GM21381 (cell line): ENCODE results near the gene PHEX.

Source experiments
- ATAC-seq: cut with Tn5 transposase; IDR thresholded peaks from one replicate; pipeline ENCODE4 v1.9.1; 2021; ENCODE audit warnings: mild to moderate bottlenecking, moderate library complexity; ENCODE audit not compliant: unreplicated experiment

Gene PHEX

DNA sequence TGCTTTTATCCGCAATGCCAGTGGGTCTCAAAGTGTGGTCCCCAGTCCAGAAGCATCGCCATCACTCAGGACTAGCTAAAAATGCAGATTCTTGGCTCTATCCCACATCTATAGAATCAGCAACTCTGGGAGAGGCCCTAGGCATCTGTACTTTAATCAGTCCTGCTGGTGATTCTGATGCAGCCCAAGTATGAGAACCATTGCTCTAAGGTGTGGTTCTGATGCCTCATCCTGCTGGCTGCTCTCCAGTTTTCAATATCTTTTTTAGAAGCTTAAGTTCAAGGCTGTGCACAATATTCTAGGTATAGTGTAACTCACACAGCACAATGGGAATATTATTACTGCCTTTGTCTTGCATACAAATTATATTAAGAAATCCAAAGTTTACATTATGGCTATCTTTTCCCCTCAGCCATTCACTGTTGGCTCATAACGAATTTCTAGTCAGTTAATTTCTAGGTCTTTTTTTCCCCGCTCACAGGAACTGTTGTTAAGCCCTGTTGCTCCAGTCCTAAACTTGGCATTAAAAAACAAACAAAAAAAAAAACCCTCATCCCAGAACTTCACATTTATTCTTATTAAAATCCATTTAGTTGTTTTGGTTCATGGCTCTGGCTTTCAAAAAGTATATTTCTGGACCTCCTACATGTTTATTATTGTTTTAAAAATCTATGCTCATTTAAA, 109.1 kb downstream of the PHEX start:
- ATAC-seq: no peak

DNA sequence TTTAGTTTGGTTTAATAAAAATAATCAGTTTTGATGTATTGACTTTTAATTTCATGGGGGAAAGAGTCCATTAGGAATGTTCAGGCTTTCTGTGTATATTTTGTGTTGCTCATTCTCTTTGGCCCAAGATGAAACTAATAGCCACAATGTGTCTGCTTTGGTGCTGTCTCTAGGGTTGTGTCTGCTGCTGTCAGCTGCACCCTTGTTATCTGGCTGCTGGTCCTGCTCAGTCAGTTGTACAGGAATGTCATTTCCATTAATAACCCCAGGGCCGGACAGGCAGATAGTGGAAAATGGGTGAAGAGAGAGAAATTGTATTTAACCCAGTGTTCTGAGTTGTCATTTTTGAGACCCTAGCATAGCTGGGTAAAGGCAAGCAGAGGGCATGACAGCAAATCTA, 115.1 kb downstream of the PHEX start:
- ATAC-seq: no peak

DNA sequence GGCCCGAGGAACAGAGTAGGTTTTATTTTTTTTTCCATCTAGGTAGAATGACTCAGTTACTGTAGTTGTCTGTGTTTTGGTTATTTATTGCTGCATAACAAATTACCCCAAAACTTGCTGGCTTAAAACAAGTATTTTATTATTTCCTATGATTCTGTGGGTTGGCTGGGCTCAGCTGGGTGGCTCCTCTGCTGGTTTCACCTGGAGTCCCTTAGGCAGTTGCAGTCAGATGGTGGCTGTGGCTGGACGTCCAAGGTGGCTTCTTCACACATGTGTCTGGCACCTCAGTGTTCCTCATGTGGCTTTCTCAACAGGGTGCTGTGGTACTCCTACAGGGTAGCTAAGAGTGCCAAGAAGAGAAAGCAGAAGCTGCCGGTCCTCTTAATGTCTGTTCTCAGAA, 115.8 kb downstream of the PHEX start:
- no peak for ATAC-seq

DNA sequence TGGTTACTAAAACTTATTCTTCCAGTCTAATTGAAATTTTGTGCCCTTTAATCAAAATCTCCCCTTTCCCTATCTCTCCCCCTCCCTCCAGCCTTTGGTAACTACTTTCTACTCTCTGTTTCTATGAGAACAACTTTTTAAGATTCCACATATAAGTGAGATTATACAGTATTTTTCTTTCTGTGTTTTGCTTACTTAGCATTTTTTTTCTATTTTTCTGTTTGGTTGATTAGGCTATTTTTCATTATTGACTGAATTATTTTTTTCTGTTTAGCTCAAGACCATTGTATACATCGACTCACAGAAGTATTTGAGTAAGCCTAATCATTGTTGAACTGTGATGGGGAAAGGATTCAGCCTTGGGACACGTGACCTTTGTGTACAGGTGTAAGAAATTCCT, 116.4 kb downstream of the PHEX start:
- no peak for ATAC-seq

DNA sequence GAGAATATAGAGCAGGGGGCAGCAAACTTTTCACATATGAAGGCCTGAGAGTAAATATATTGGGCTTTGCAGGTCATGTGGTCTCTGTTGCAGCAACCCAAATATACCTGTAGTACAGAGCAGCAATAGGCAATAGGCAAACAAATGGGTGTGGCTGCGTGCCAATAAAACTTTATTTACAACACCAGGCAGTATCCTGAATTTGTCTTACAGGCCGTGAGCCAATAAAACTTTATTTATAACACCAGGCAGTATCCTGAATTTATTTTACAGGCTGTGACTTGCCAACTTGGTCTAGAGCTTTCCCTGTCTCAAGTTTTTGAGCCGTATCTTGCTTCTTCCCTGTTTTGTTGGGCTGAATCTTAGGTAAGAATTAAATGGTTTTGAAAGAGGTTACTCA, 118.2 kb downstream of the PHEX start:
- no peak for ATAC-seq

DNA sequence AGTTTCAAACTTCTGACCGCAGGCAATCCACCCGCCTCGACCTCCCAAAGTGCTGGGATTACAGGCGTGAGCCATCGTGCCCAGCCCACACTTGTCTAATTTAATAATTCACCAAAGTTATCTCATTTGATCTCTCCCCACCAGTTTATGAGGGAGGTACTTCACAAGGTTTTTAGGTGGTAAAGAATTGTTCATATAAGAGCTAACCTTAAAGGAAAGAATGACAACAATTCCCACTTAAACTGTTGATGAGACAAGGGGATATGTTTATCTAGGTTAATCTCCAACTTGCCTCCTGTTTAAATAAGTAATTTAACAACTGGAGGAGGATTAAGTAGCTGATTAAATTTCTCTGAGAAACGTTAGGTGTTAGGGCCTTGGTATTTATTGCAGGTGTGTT, 123.0 kb downstream of the PHEX start:
- ATAC-seq: no peak

DNA sequence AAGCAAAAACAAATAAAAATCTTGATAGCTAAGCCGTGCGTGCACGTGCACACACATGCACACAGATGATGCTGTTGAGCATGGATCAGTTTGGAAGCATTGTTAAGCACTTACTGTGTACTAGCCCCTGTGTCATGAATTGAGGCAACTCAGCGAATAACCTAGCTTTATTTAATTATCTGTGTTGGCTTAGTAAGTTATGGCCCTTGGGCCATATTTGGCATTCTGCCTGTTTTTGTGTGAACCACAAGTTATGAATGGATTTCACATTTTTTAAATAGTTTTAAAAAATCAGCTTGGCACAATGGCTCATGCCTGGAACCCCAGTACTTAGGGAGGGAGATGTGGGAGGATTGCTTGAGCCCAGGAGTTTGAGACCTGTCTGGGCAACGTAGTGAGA, 126.9 kb downstream of the PHEX start:
- no peak for ATAC-seq

DNA sequence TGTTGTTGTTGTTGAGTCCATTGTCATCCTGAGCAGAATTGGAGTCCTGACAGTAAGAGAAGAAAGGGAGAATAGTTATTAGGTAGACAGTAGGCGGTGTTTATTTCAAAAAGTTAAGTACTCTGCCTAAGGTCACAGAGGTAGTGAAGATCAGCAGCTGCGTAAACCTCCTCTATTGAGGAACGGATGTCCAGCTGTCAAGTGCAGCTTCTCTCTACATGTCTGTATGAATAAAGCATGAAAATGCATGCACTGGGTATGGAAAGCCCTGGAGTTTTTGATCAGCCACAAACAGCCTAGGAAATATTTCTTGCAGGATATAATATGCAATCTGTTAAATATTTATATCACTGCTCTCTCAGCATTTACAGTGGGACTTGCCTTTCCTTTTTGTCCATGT, 131.2 kb downstream of the PHEX start:
- no peak for ATAC-seq

DNA sequence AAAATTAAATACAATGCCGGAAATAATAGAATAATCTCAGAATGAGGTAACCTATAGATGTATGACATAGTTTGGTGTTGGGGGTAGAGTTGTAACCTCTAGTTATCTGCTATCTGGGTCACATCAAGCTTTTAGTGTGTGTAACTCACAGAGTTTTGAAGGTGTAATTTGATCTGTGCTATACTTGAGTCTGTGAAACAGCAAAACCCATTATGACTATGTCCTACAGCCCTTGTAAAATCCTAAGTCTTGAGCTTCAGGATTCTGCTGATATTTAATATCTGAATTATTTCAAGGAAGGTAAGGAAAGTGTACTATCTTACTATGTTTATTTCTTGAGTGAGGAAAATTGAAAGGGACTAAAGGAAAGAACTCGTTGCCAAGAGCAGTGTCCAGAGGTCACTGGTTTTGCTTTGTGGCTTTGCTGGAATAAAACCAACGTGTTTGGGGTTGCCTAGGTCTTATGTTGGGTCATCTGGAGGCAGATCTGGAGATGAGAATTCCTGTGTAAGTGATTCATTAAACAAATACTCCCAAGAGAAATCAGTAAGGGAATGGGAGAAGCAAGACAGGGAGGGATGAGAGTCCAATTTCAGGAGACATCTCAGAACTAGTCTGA, 132.8 kb downstream of the PHEX start:
- no peak for ATAC-seq

DNA sequence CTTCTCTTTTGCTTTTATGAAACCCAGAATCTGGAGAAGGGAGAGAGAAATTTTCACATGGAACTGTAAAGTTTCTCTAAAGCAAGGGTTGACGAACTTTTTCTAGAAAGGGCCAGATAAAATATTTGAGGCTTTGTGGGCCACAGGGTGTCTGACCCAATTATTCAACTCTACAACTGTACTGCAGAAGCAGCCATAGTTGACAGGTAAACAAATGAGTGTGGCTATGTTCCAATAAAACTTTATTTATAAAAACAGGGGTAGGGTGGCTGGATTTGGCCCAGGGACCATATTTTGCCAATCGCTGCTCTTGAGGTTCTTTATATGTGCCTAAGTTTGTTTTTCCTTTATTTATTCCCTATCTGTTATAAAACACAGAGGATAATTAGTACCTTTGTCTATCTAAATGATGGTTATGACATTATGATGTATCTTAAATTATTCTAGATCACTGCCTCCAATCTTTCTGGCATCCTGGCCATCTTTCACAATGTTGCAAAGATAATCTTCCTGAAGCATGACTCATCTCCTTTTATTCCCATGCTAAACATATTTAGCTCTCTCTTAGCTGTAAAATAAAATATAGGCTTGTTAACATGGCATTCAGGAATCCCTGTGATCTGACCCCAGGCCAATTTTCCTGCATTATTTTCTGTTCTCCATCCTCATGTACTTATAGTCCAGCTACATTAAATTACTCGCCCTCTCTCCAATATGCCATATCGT, 133.8 kb downstream of the PHEX start:
- no peak for ATAC-seq

DNA sequence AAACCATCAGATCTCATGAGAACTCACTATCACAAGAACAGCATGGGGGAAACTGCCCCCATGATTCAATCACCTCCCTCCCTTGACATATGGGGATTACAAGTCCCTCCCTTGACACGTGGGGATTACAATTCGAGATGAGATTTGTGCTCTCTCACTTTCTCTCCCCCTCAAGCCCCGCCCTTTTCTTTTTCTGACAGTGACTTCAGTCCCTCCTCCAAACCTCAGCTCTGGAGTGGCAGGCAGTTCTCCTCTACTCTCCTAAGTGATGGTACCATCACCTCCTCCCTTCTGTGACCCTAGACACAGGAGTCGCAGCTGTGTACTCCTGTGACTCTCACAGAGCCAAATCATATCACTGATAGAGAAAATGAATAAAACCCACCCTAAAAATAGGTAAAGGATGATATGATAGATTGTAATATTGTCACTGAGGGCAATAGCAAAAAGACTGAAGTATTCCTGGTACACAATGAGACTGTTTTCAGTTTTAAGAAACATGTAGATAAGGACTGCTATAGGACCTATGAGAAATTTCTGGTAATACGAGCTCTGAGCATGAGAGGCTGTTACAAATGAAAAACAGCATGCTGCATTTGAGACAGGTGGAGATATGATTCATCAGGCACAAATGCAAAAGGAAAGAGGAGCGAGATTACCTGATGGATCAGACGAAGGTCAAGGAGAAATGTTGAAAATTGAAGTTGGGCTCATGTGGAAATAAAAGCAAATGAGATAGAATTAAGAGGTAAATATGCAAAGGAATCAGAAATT, 139.3 kb downstream of the PHEX start:
- no peak for ATAC-seq

DNA sequence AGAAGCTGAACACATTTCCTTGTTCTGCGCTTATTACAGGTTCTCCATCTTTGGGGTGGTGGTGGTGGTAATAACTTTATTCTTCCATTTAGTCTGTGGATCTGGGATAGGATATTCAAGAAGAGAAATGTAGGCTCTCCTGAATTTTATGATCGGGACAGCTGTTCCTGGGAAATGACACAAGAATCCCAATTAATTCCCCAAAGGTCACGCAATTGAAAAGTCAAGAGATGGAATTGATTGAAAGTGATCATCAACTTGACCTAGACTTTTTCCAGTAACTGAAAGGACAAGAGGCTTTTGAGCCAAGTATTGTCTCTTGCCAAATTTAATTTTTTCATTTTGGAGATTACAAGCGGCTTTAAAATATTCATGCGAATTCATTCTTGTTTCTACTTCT, 141.8 kb downstream of the PHEX start:
- no peak for ATAC-seq

DNA sequence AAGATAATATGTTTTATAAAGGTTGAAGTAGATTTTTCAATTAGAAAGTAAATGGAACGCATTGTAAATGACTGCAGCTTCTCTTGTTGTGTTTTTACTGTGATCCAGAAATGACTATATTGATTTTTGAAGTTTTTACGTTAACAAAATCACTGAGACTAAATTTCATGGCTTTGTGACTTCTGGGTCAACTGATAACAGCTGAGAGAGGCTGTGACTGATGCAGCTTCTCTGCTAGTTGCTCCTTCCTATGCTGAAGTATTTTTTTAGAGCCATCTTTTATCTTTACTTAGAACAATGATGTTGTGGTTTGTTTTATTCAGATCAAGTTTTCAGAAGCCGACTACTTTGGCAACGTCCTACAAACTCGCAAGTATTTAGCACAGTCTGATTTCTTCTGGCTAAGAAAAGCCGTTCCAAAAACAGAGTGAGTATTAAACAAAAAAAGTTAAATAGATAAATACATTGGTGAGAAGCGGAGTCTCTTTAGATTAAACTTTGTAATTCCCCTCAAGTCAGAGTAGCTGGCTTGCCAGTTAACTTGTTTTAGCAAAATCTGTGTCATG, 145.9 kb downstream of the PHEX start:
- no peak for ATAC-seq

DNA sequence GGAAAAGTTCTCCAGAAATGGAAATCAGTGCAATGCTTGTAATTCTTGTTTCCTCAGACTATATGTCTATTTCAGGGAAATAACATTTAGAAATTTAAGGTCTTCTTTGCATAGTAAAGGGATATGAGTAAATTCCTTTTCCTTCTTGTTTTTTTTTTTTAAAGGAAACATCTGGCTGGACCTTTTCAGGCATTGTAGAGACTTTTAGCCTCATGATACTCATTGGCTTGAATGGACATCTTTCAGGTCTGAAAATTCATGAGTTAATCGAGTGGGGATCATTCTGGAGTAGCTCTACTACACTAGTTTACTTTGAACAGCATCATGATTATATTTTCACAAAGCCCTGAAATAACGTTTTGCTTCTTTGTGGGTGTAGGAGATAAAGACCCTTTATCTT, 152.0 kb downstream of the PHEX start:
- ATAC-seq: no peak

DNA sequence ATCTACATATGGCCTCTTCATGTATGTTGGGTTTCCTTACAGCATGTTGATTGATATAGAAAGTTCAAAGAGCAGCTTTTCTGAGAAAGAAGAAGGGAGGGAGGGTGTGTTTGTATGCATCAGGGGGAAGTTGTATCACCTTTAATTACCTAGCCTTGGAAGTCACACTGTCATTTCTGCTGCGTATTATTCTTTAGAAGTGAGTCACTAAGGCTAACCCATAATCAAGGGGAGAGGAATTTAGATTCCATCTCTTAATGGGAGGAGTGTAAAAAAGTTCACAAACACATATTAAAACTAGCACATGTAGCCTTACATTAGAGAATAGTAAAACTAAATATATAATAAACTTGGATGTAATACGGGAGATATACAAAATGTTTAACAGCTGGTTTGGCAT, 154.0 kb downstream of the PHEX start:
- ATAC-seq: no peak

DNA sequence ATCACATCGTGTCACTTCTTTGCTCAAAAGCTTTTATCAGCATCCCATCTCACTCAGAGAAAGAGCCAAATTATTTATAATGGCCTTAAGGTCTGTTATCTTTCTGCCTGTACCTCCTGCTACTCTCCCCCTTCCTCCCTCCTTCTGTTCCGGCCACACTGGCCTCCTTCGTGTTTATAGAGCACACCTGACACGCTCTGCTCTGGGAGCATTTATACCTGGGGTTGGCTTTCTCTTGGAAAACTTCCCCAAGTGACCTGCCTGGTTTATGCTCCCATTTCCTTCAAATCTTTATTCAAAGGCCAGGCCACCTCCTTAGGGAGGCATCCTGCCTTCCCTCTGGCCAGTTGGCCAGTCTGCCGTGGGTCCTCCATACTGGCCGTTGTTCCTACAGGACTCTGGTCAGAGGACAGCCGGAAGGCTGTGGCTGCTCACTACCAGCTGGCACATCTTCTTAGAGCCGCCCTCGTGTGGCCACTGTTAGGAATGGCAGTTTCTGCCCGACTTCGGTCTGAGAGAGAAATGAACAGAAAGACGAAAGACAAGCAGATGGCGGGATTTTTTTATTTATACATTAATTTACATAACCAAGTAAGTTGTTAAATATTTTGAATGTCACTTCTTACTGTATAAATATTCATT, 160.4 kb downstream of the PHEX start:
- ATAC-seq: peak; percentile 90

DNA sequence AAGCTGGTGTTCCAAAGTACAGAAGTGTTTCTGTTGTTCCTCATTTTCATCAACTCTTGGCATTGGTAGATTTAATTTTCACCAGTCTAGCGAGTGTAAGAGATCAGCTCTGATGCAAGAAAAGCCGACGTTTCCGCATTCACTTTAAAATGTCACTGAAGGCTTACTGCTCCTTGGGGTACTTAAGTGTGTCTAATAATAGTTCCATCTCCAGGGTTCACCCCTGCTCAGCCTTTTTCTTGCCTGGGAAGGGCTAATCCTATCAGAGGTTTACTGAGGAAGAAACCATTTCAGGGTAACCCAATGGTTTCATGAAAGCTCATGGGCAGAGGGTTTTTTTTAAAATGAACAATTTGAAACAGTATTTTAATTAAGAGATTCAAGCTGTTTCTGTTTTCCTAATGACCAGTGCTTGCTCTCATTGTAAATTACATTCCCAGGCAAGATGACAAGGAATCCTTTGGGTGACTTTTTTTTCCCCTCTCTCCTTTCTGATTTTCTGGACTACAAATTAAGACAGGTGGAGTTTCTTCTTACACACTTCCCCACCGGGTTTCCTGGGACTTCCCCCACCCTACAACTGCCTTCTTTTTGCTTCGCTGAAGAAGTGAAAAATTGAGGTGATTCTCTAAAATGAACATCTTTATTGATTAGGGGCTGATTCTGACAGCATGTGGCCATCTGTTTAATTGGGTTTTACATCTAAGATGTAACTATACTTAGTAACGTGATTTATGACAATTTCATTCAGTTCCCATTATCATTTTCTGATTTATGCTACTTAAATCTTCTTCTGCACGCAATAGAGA, 161.9 kb downstream of the PHEX start:
- no peak for ATAC-seq

DNA sequence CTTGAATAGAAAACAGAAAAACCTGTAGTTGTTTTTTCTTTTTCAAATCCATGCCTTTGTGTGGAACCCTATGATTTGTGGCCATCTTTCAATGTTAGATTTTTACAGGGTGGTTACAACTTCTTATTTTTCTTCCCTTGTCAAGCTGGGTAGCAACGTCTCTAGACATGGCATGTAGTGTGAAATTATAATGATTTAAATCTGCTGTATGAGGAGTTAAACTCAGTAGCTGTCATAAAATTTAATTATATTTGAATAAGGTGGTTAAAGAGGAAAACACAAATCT, 162.5 kb downstream of the PHEX start:
- no peak for ATAC-seq

DNA sequence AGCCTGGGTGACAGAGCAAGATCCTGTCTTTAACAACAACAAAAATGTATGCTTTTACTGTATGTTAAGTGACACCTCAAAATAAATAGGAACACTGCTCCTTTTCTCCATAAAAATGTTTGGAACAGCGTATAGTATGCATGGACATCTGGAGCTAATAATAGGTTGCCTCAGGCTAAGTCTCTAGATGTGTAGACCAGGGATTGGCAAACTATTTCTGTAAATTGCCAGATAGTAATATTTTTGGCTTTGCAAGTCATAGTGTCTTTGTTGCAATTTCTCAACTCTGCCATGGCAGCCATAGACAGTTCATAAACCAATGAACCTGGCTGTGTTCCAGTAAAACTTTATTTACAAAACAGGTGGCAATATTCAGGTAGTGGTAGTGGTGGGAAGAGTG, 164.0 kb downstream of the PHEX start:
- no peak for ATAC-seq

DNA sequence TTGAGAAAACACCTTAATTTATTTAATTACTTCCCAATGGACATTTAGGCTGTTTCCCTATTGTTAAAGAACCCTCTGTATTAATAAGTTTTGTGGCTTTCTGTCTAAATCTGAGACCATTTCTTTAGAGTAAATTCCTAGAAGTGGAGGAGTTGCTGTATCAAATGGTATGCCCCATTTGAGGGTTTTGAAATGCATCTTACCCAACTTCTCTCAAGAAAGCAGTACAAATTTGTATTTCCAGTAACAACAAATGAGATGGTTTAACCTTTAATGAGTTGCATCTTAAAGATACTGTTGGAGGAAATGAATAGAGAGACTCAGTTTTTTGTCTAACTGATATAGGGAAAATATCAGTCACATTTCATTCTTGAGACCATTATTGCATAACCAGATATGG, 170.1 kb downstream of the PHEX start:
- ATAC-seq: no peak
